22Rv1 (cell line): ENCODE results near the gene DCD.

Source experiments
- CTCF ChIP-seq: fragments of 450-650 bp; IDR thresholded peaks from 2 replicates; pipeline ENCODE4 v1.5.1; 2017; ENCODE audit warnings: mild to moderate bottlenecking
- ZFX ChIP-seq: fragments of 450-650 bp; IDR thresholded peaks from 2 replicates; pipeline ENCODE4 v1.6.1; 2017; ENCODE audit warnings: antibody characterized with exemption, borderline replicate concordance

- TF ChIP-seq CTCF (no peak), ZFX (no peak)
Measured at GRCh38 chr12:54663603-54664002, 15.4 kb upstream of the DCD start.
